ENCODE results near the gene RHBG. TPM values are rescaled to one million over a fixed set of nuclear protein-coding genes. Genes with fewer than 3 reads are reported as not detected.

Gene RHBG
- total and polyA plus RNA-seq, 2 of the 4 experiments (the other 2 are of a cell fraction) = not detected

DNA sequence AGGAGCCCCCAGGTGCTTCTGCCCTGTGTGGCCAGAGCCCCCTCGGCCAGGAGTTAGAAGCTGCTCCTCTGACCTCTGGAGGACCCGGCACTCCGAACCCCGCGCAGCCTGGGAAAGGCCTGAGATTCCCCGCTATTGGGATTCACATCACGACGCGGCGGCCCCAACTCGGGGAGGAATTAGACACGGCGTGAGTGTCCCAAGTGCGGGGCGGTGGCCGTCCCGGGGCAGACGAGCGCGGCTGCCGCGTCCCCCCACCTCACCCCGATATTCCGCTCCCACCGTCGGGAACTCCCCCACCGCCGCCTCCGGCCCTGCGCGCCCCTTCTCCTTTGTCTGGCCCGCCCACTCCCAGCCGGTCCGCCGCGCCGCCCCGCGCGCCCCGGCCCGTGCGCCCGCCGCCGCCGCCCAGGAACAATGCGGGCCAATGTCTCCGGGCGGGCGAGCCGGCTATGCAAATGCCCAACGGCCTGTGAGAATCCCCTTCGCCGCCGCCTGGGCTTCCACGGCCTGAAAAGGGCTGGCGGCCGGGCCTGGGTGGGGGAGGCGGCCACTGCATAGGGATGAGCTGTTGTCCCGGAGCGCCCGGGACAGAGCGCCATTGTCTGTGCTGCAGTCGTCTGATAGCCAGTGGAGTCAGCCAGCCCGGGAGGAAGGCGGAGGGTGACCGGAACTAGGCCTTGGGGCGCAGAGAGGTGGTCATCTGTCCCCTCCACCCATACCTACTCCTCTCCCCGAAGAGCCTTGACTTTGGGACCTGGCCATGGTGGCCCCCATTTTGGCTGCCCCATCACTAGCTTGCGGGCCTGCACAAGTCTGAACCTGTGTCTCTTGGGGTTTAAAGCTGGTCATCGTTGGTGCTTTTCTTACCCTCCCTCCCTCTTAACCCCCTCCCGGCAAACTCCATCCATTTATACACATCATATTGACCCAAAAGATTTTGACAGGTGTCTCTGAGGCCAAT is 19.4 kb downstream of the RHBG start:
- H3K27ac ChIP-seq (ENCODE audit: insufficient read depth, low read length) = no peak overlapping the region
- no peak overlapping the region for H4K8ac ChIP-seq (ENCODE audit: low read depth in 2 of 2, low read length in 2 of 2)
- ATAC-seq (ENCODE audit: low read depth) (peak; percentile 18; the same call in 1 of the 2 replicates), DNase-seq (no peak)
- H3K4me2 ChIP-seq (ENCODE audit: low read depth, low read length) = no peak overlapping the region
- H4K5ac ChIP-seq (ENCODE audit: low read depth, low read length) = no peak overlapping the region
- H3K4me3 ChIP-seq (ENCODE audit: insufficient read depth, low read depth, low read length) = no peak overlapping the region
- H2BK20ac ChIP-seq (ENCODE audit: low read depth, low read length) = no peak overlapping the region
- no TSS peak for BruUV-seq (replicated peaks)
- no peak overlapping the region for H3K18ac ChIP-seq (ENCODE audit: low read depth, low read length)
- no peak overlapping the region for H3K23ac ChIP-seq (ENCODE audit: low read depth, low read length)
- no peak overlapping the region for H3K9ac ChIP-seq (ENCODE audit: low read depth, low read length)
- H3K56ac ChIP-seq (ENCODE audit: extremely low read depth, insufficient read depth, low read length) = no peak overlapping the region
- H3K27me3 ChIP-seq (ENCODE audit: control insufficient read depth, insufficient read depth, low read length) = peaks cover 74% of the 10 kb centered on the region
- H2AFZ ChIP-seq (replicated peaks; ENCODE audit: low read length, poor library complexity) = peak overlapping the region; percentile 67
- ChIA-PET POLR2A (ENCODE audit: unreplicated experiment) (no interaction called here), CTCF (interaction anchor here (1.1 to 4.3 kb wide), 2 partner anchors 57 to 58 kb away, joined by 4 to 69 read pairs; no protein-coding TSS in a partner anchor)
- TF ChIP-seq CEBPB (IDR thresholded peaks at IDR 0.05; ENCODE audit: low read depth, low read length) (no peak), MAFK (IDR thresholded peaks at IDR 0.05; ENCODE audit: low read depth, low read length) (no peak), MAZ (IDR thresholded peaks at IDR 0.05; ENCODE audit: borderline replicate concordance, low read depth, low read length) (no peak), BHLHE40 (IDR thresholded peaks at IDR 0.05; ENCODE audit: low read depth, low read length) (no peak), NFE2L2 (IDR thresholded peaks at IDR 0.05; ENCODE audit: low read depth, low read length) (no peak), SMC3 (IDR thresholded peaks at IDR 0.05; ENCODE audit: low read depth, low read length) (no peak), POLR2A (IDR thresholded peaks at IDR 0.05; ENCODE audit: low read depth, low read length) (no peak), FOS (IDR thresholded peaks at IDR 0.05; ENCODE audit: low read depth, low read length) (no peak), RCOR1 (IDR thresholded peaks at IDR 0.05; ENCODE audit: insufficient replicate concordance, low read length) (no peak)
- TF ChIP-seq, protein P1, sequence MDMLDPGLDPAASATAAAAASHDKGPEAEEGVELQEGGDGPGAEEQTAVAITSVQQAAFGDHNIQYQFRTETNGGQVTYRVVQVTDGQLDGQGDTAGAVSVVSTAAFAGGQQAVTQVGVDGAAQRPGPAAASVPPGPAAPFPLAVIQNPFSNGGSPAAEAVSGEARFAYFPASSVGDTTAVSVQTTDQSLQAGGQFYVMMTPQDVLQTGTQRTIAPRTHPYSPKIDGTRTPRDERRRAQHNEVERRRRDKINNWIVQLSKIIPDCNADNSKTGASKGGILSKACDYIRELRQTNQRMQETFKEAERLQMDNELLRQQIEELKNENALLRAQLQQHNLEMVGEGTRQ (IDR thresholded peaks at IDR 0.05; ENCODE audit: low read depth, low read length) = no peak
- TF ChIP-seq, protein P2, sequence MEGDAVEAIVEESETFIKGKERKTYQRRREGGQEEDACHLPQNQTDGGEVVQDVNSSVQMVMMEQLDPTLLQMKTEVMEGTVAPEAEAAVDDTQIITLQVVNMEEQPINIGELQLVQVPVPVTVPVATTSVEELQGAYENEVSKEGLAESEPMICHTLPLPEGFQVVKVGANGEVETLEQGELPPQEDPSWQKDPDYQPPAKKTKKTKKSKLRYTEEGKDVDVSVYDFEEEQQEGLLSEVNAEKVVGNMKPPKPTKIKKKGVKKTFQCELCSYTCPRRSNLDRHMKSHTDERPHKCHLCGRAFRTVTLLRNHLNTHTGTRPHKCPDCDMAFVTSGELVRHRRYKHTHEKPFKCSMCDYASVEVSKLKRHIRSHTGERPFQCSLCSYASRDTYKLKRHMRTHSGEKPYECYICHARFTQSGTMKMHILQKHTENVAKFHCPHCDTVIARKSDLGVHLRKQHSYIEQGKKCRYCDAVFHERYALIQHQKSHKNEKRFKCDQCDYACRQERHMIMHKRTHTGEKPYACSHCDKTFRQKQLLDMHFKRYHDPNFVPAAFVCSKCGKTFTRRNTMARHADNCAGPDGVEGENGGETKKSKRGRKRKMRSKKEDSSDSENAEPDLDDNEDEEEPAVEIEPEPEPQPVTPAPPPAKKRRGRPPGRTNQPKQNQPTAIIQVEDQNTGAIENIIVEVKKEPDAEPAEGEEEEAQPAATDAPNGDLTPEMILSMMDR (conservative IDR thresholded peaks at IDR 0.05; ENCODE audit: low read depth, low read length) = no peak
- no peaks in the 10 kb centered on the region for H3K4me1 ChIP-seq (ENCODE audit: control insufficient read depth, insufficient read depth, low read length)
- intact Hi-C loops (cut with micrococcal nuclease) = no loop called here
- WGBS, 2 experiments (ENCODE audit: extremely low coverage in 2 of 2, insufficient read length in 1 of 2) = 3% methylated on average over 30 of the region's 73 CpGs; no CpG with 5 or more reads in 1 of the 2 experiments
- no peak overlapping the region for H2AK9ac ChIP-seq (replicated peaks; ENCODE audit: low read depth, low read length, poor library complexity)
- H3K9me1 ChIP-seq (ENCODE audit: insufficient read depth, low read length) = peaks cover 3% of the 10 kb centered on the region; the same call in 1 of the 2 replicates
- in situ Hi-C loops (cut with MboI; ENCODE audit: low sequenced_read_pairs) = loop anchor here (5.0 to 10.0 kb wide), 2 partner anchors 56 to 219 kb away; no protein-coding TSS in a partner anchor
- no peaks in the 10 kb centered on the region for H4K20me1 ChIP-seq (ENCODE audit: insufficient read depth, low read length)
- H4K91ac ChIP-seq (ENCODE audit: insufficient read depth, low read depth, low read length) = no peak overlapping the region
- H3K4ac ChIP-seq (ENCODE audit: low read depth, low read length) = no peak overlapping the region
- H3K79me1 ChIP-seq (ENCODE audit: low read depth in 1 of 2, low read length in 2 of 2) = no peaks in the 10 kb centered on the region
- no peak overlapping the region for H2BK5ac ChIP-seq (ENCODE audit: low read depth, low read length, poor library complexity, severe bottlenecking)
- H3K9me3 ChIP-seq (ENCODE audit: control insufficient read depth, insufficient read depth, low read length) = no peaks in the 10 kb centered on the region
- no peaks in the 10 kb centered on the region for H3K36me3 ChIP-seq (ENCODE audit: control insufficient read depth, insufficient read depth, low read length)
- no peak overlapping the region for H2BK120ac ChIP-seq (ENCODE audit: low read depth, low read length)
- no peak overlapping the region for H2AK5ac ChIP-seq (ENCODE audit: low read depth, low read length)
- dilution Hi-C loops (cut with HindIII; ENCODE audit: low sequenced_read_pairs, unreplicated experiment) = no loop called here
- H3K14ac ChIP-seq (replicated peaks; ENCODE audit: low read depth, low read length) = no peak overlapping the region
- H2BK15ac ChIP-seq (ENCODE audit: low read depth, low read length) = no peak overlapping the region

Measured in IMR-90 (cell line).